ENCODE results near the gene GALK2. TPM values are rescaled to one million over a fixed set of nuclear protein-coding genes. Genes with fewer than 3 reads are reported as not detected.

GALK2 gene
- total RNA-seq, 1 experiment from 2014 or later = 35.0 TPM

- in situ Hi-C loops (cut with HindIII; ENCODE audit: low pct_unique_long_range_greater_than_20kb, low sequenced_read_pairs) (no loop called here), intact Hi-C loops (cut with micrococcal nuclease; ENCODE audit: unreplicated experiment) (no loop called here)
- Histone ChIP-seq H3K27me3 (ENCODE audit: control insufficient read depth, insufficient read depth, low read length) (no peaks in the 10 kb centered on the region), H3K4me1 (ENCODE audit: control insufficient read depth, insufficient read depth, low read length) (no peaks in the 10 kb centered on the region), H3K36me3 (ENCODE audit: control insufficient read depth, insufficient read depth, low read length) (no peaks in the 10 kb centered on the region), H3K9me3 (ENCODE audit: control insufficient read depth, insufficient read depth, low read depth, low read length) (no peaks in the 10 kb centered on the region), H3K4me3 (ENCODE audit: low read depth in 2 of 2, low read length in 2 of 2) (no peak overlapping the region), H3K27ac (ENCODE audit: low read length) (no peak overlapping the region)
- POLR2A ChIA-PET = no interaction called here
- BruUV-seq (replicated peaks) = no TSS peak
- CTCF ChIA-PET = no interaction called here
- no peak for ATAC-seq
- TF ChIP-seq POLR2AphosphoS5 (IDR thresholded peaks at IDR 0.05; ENCODE audit: low read depth, low read length) = no peak
- no peak for TF ChIP-seq SIN3A (IDR thresholded peaks at IDR 0.05; ENCODE audit: borderline replicate concordance, insufficient read depth, low read depth, low read length)
- TF ChIP-seq REST (IDR thresholded peaks at IDR 0.05; ENCODE audit: insufficient read depth in 1 of 2, low read depth in 2 of 2, low read length in 1 of 2) = no peak
- TF ChIP-seq, protein P1, sequence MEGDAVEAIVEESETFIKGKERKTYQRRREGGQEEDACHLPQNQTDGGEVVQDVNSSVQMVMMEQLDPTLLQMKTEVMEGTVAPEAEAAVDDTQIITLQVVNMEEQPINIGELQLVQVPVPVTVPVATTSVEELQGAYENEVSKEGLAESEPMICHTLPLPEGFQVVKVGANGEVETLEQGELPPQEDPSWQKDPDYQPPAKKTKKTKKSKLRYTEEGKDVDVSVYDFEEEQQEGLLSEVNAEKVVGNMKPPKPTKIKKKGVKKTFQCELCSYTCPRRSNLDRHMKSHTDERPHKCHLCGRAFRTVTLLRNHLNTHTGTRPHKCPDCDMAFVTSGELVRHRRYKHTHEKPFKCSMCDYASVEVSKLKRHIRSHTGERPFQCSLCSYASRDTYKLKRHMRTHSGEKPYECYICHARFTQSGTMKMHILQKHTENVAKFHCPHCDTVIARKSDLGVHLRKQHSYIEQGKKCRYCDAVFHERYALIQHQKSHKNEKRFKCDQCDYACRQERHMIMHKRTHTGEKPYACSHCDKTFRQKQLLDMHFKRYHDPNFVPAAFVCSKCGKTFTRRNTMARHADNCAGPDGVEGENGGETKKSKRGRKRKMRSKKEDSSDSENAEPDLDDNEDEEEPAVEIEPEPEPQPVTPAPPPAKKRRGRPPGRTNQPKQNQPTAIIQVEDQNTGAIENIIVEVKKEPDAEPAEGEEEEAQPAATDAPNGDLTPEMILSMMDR (IDR thresholded peaks at IDR 0.05) = no peak
- TF ChIP-seq TCF7L2 (IDR thresholded peaks at IDR 0.05; ENCODE audit: low read depth, low read length) = no peak
- DNase-seq (ENCODE audit: low read depth, low spot score) = no peak
Observed at GRCh38 chr15:49293941-49294340, 123.9 kb downstream of the GALK2 start.

- ATAC-seq = no peak
- in situ Hi-C loops (cut with HindIII; ENCODE audit: low pct_unique_long_range_greater_than_20kb, low sequenced_read_pairs) = no loop called here
Observed at GRCh38 chr15:49296258-49296657, 126.2 kb downstream of the GALK2 start.

More at GRCh38 chr15:49296258-49296657, 126.2 kb downstream of the GALK2 start:
- TF ChIP-seq SIN3A (IDR thresholded peaks at IDR 0.05; ENCODE audit: borderline replicate concordance, insufficient read depth, low read depth, low read length) = no peak
- no peak for TF ChIP-seq POLR2AphosphoS5 (IDR thresholded peaks at IDR 0.05; ENCODE audit: low read depth, low read length)
- TF ChIP-seq, protein P1 (IDR thresholded peaks at IDR 0.05) = no peak
- TF ChIP-seq REST (IDR thresholded peaks at IDR 0.05; ENCODE audit: insufficient read depth in 1 of 2, low read depth in 2 of 2, low read length in 1 of 2) = no peak
- no peak for TF ChIP-seq TCF7L2 (IDR thresholded peaks at IDR 0.05; ENCODE audit: low read depth, low read length)
- Histone ChIP-seq H3K27ac (ENCODE audit: low read length) (no peak overlapping the region), H3K4me3 (ENCODE audit: low read depth in 2 of 2, low read length in 2 of 2) (no peak overlapping the region), H3K4me1 (ENCODE audit: control insufficient read depth, insufficient read depth, low read length) (no peaks in the 10 kb centered on the region), H3K27me3 (ENCODE audit: control insufficient read depth, insufficient read depth, low read length) (no peaks in the 10 kb centered on the region), H3K36me3 (ENCODE audit: control insufficient read depth, insufficient read depth, low read length) (no peaks in the 10 kb centered on the region), H3K9me3 (ENCODE audit: control insufficient read depth, insufficient read depth, low read depth, low read length) (no peaks in the 10 kb centered on the region)
- DNase-seq (ENCODE audit: low read depth, low spot score) = no peak
- ChIA-PET POLR2A (no interaction called here), CTCF (no interaction called here)
- intact Hi-C loops (cut with micrococcal nuclease; ENCODE audit: unreplicated experiment) = no loop called here
- no TSS peak for BruUV-seq (replicated peaks)

Measured in Panc1 (cell line).